DND-41 (cell line): ENCODE results near the gene MYLK4.

Experiments used
- EZH2 ChIP-seq: IDR thresholded peaks from 3 replicates; pipeline ENCODE4 v1.6.1; 2012; ENCODE audit warnings: borderline replicate concordance, low read depth, mild to moderate bottlenecking, moderate library complexity, low read length, inconsistent platforms; ENCODE audit not compliant: severe bottlenecking
- TF ChIP-seq, protein P1 (sequence below): IDR thresholded peaks from 2 replicates; pipeline ENCODE4 v1.5.1; 2012; ENCODE audit warnings: borderline replicate concordance, low read length, moderate library complexity, mild to moderate bottlenecking; ENCODE audit not compliant: poor library complexity, severe bottlenecking; ENCODE audit errors: extremely low read depth

DNA sequence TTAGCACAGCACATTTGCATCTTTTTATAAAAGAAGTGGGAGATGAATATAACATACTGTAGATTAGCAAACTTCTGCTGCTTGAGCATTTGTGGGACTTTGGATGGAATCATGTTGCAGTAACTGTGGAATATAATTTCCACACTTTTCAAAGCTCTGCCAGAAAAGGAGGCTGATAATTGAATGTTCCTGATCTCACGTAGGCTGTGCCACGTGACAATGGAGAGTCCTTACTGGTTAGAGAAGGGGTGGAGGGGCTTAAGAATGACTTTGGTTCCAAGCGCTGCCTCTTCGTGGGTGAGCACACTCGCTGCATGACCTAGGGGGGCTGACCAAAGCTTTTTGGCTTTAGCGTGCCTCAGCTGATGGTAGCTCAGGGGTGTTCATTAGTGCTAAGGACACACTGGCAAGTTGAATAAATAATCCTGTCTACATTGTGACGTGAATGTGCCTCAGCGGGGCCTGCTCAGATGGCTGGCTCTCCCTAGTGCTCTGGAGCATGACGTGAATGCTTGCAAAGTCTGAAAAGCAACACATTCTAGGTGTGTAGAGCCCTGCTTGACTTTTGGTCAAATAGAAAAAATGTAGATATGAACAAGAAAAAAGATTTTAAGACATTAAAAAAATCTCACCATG is 29.5 kb upstream of the MYLK4 start:
- TF ChIP-seq, protein P1, sequence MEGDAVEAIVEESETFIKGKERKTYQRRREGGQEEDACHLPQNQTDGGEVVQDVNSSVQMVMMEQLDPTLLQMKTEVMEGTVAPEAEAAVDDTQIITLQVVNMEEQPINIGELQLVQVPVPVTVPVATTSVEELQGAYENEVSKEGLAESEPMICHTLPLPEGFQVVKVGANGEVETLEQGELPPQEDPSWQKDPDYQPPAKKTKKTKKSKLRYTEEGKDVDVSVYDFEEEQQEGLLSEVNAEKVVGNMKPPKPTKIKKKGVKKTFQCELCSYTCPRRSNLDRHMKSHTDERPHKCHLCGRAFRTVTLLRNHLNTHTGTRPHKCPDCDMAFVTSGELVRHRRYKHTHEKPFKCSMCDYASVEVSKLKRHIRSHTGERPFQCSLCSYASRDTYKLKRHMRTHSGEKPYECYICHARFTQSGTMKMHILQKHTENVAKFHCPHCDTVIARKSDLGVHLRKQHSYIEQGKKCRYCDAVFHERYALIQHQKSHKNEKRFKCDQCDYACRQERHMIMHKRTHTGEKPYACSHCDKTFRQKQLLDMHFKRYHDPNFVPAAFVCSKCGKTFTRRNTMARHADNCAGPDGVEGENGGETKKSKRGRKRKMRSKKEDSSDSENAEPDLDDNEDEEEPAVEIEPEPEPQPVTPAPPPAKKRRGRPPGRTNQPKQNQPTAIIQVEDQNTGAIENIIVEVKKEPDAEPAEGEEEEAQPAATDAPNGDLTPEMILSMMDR: no peak
- TF ChIP-seq EZH2: no peak
